ENCODE data around the gene NDRG3. TPM values are rescaled to one million over a fixed set of nuclear protein-coding genes. Genes with fewer than 3 reads are reported as not detected.
"Not testable (repeated sequence)": the region's sequence is repeated elsewhere in the genome, so short reads cannot be mapped to it uniquely, and the experiment has no call there.

NDRG3 gene
- total and polyA plus RNA-seq, 2 of the 8 experiments (the other 6 are each of a cell fraction or from before 2014, with no cell fraction given), result 25.7 to 32.3 TPM

DNA sequence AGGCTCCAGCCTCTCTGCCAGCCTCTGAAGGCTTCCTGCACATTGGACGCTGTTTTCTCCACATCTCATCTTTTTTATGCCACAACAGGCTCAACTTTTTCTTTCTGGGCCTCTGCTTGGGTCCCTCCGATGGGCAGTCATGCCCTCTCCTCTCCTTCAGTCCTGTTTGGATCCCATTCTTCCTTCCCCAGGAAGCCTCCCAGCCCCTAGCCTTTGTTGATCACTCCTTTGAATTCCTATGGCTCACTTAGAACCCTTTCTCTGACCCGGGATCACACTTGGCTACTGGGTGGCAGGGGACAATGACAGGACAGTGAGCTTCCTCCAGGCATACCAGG lies 104.4 kb downstream of the NDRG3 start (continued):
- no peak for TF ChIP-seq RXRA (IDR thresholded peaks at IDR 0.05; ENCODE audit: insufficient read depth, low read depth, low read length)

DNA sequence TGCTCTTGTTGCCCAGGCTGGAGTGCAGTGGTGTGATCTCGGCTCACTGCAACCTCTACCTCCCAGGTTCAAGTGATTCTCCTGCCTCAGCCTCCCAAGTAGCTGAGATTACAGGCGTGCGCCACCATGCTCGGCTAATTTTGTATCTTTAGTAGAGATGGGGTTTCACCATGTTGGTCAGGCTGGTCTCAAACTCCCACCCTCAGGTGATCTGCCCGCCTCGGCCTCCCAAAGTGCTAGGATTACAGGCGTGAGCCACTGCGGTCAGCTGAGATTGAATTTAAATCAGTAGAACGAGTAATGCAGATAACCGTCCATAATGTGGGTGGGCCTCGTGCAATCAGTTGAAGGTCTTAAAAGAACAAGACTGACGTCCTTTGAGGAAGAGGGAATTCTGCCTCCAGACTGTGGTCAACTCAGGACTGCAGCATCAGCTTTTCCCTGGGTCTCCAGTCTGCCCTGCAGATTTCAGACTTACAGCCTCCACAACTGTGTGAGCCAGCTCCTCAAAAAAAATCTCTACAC lies 107.0 kb downstream of the NDRG3 start:
- H2AK5ac ChIP-seq (ENCODE audit: low read depth, low read length); H3K79me2 ChIP-seq (ENCODE audit: control insufficient read depth in 1 of 2, insufficient read depth in 2 of 2, low read length in 2 of 2); H2BK20ac ChIP-seq (ENCODE audit: low read length); H3K4me2 ChIP-seq (ENCODE audit: insufficient read depth in 1 of 2, low read depth in 2 of 2, low read length in 2 of 2); H3K9ac ChIP-seq (replicated peaks in 1 of 4; ENCODE audit: extremely low read depth in 1 of 4, low read depth in 3 of 4, low read length in 3 of 4); H3K4me3 ChIP-seq (ENCODE audit: extremely low read depth in 1 of 4, insufficient read depth in 2 of 4, low read depth in 3 of 4, low read length in 4 of 4); H2BK120ac ChIP-seq (replicated peaks; ENCODE audit: low read depth, low read length); H3K27ac ChIP-seq (ENCODE audit: low read depth, low read length); FAIRE-seq; H3K79me1 ChIP-seq (ENCODE audit: low read depth, low read length); H3K56ac ChIP-seq (replicated peaks; ENCODE audit: insufficient read length, low read depth, low read length); H2AFZ ChIP-seq (ENCODE audit: low read length); H2BK5ac ChIP-seq (ENCODE audit: low read depth, low read length); H3K9me3 ChIP-seq (ENCODE audit: insufficient read depth in 2 of 2, low read depth in 1 of 2, low read length in 1 of 2); H3K23me2 ChIP-seq (ENCODE audit: low read depth, low read length); H2BK12ac ChIP-seq (ENCODE audit: low read depth, low read length); H3K27me3 ChIP-seq (replicated peaks in 1 of 4; ENCODE audit: control insufficient read depth in 3 of 4, extremely low read depth in 1 of 4, insufficient read depth in 3 of 4, low read length in 3 of 4); H3K23ac ChIP-seq (ENCODE audit: insufficient read length); H4K91ac ChIP-seq (replicated peaks; ENCODE audit: insufficient read length, low read length); H3K18ac ChIP-seq (ENCODE audit: extremely low read depth, low read length); H4K5ac ChIP-seq (ENCODE audit: insufficient read length, low read depth, low read length); POLR2A ChIA-PET (ENCODE audit: partially characterized antibody); DNase-seq (ENCODE audit: low read depth in 1 of 2, low spot score in 2 of 2); H3K4me1 ChIP-seq (replicated peaks in 1 of 4; ENCODE audit: control insufficient read depth in 3 of 4, insufficient read depth in 4 of 4, low read length in 3 of 4); H3K14ac ChIP-seq (ENCODE audit: insufficient read length); H4K8ac ChIP-seq (ENCODE audit: extremely low read depth, insufficient read depth, low read length); H2BK15ac ChIP-seq (ENCODE audit: low read length); CTCF ChIA-PET (ENCODE audit: partially characterized antibody); H3K36me3 ChIP-seq (ENCODE audit: control insufficient read depth in 2 of 4, insufficient read depth in 4 of 4, low read length in 3 of 4); H4K20me1 ChIP-seq (replicated peaks in 1 of 2; ENCODE audit: control insufficient read depth in 1 of 2, insufficient read depth in 2 of 2, low read length in 2 of 2); H3K4ac ChIP-seq (replicated peaks; ENCODE audit: insufficient read length, low read depth, low read length): not testable (repeated sequence)
- WGBS, 2 experiments (ENCODE audit: extremely low coverage in 1 of 2, insufficient coverage in 1 of 2, insufficient read length in 1 of 2, insufficient replicate concordance in 2 of 2, low coverage in 1 of 2, low lambda C conversion rate in 2 of 2, missing lambda C conversion rate in 1 of 2), result 93% methylated on average over 12 of the region's 12 CpGs; no CpG with 5 or more reads in 1 of the 2 experiments

Data from H1 (cell line).